GM10266 (cell line): ENCODE data around the gene BRAF.
"Not testable (repeated sequence)": the region's sequence is repeated elsewhere in the genome, so short reads cannot be mapped to it uniquely, and the experiment has no call there.

Experiments
- DNase-seq: peaks from one replicate; pipeline ENCODE4 v3.0.0; 2012; ENCODE audit errors: extremely low spot score
- TF ChIP-seq, protein P1 (sequence below): IDR thresholded peaks from 2 replicates; pipeline ENCODE4 v1.5.1; 2012; ENCODE audit warnings: mild to moderate bottlenecking, low read depth; ENCODE audit not compliant: control insufficient read depth, insufficient read depth; ENCODE audit errors: missing control alignments

BRAF gene

GRCh38 chr7:140810385-140810784 lies 114.3 kb downstream of the BRAF start:
- TF ChIP-seq, protein P1, sequence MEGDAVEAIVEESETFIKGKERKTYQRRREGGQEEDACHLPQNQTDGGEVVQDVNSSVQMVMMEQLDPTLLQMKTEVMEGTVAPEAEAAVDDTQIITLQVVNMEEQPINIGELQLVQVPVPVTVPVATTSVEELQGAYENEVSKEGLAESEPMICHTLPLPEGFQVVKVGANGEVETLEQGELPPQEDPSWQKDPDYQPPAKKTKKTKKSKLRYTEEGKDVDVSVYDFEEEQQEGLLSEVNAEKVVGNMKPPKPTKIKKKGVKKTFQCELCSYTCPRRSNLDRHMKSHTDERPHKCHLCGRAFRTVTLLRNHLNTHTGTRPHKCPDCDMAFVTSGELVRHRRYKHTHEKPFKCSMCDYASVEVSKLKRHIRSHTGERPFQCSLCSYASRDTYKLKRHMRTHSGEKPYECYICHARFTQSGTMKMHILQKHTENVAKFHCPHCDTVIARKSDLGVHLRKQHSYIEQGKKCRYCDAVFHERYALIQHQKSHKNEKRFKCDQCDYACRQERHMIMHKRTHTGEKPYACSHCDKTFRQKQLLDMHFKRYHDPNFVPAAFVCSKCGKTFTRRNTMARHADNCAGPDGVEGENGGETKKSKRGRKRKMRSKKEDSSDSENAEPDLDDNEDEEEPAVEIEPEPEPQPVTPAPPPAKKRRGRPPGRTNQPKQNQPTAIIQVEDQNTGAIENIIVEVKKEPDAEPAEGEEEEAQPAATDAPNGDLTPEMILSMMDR, result no peak
- DNase-seq, result no peak

- DNase-seq, result no peak
- TF ChIP-seq, protein P1, result no peak
Measured at GRCh38 chr7:140778975-140779374, 145.8 kb downstream of the BRAF start.

DNA sequence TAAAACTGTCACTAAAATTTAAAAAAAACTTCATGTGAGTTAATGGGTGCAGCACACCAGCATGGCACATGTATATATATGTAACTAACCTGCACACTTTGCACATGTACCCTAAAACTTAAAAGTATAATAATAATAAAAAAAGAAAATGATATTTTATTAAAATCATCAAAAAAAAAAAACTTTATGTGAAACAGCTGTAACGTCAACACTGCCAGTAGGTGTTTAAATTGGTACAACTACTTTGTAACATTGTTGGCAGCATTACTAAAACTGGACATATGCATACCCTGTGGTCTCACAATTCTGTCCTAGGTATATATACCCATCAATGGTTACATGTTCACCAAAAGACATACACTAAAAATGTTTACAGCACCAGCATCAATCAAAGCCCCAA lies 146.2 kb downstream of the BRAF start:
- TF ChIP-seq, protein P1, result no peak
- no peak for DNase-seq

DNA sequence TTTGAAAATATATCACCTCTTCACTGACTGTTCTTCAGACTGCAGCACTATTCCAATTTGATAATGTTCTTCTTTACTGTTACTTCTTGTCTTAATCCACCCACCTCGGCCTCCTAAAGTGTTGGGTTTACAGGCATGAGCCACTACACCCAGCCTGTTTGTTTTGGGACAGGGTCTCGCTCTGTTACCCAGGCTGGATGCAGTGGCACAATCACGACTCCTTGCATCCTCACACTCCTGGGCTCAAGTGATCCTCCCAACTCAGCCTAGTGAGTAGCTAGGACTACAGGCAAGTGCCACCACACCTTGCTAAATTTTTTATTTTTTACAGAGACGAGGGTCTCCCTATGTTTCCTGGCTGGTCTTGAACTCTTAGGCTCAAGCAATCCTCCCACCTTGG lies 150.4 kb downstream of the BRAF start:
- TF ChIP-seq, protein P1, result no peak
- no peak for DNase-seq

- TF ChIP-seq, protein P1, result no peak
- no peak for DNase-seq
Measured at GRCh38 chr7:140773104-140773503, 151.6 kb downstream of the BRAF start.

DNA sequence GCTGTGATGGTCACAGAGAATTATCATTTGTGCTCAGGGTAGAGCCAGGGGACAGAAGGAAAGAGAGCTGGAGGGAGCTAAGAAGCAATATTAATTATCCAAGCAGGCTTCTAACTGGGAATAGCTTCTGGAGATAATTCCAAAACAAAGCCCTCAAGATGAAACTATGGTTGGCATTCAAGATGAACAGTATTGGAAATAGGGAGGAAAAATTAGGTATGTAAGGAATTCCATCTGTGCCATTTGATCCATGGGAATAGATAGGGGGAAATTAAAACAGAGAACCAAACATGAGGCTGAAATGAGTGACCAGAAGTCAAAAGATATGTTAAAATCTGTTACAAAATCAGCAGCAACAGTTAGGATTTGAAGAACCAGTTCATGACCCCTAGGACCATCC lies 152.9 kb downstream of the BRAF start:
- TF ChIP-seq, protein P1, result no peak
- no peak for DNase-seq

DNA sequence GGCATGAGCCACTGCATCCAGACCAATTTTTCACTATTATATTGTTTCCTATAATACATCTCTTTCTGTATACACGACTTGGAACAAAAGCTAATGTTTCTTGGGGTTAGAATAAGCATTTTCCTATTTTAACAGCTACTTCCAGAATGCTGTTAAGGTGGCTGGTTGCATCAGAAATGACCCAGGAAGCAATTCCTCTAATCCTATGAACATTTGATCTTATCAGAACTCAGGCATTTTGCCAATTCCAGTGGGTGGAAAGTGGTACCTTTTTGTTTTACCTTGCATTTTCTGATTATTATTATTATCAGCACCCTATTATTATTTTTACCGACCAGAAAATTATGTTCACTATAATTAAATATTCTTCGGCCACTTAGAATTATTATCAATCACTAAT lies 154.9 kb downstream of the BRAF start:
- DNase-seq, result no peak
- TF ChIP-seq, protein P1, result no peak

- TF ChIP-seq, protein P1, result no peak
- DNase-seq, result no peak
Measured at GRCh38 chr7:140767418-140767817, 157.3 kb downstream of the BRAF start.

DNA sequence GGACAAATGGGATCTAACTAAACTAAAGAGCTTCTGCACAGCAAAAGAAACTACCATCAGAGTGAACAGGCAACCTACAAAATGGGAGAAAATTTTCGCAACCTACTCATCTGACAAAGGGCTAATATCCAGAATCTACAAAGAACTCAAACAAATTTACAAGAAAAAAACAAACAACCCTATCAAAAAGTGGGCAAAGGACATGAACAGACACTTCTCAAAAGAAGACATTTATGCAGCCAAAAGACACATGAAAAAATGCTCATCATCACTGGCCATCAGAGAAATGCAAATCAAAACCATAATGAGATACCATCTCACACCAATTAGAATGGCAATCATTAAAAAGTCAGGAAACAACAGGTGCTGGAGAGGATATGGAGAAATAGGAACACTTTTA lies 159.3 kb downstream of the BRAF start:
- DNase-seq, result not testable (repeated sequence)

DNA sequence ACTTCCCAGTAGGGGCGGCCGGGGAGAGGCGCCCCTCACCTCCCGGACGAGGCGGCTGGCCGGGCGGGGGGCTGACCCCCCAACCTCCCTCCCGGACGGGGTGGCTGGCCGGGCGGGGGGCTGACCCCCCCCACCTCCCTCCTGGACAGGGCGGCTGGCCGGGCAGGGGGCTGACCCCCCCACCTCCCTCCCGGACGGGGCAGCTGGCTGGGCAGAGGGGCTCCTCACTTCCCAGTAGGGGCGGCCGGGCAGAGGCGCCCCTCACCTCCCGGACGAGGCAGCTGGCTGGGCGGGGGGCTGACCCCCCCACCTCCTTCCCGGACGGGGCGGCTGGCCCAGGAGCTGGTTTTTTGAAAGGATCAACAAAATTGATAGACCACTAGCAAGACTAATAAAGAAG lies 161.6 kb downstream of the BRAF start:
- not testable (repeated sequence) for DNase-seq

DNA sequence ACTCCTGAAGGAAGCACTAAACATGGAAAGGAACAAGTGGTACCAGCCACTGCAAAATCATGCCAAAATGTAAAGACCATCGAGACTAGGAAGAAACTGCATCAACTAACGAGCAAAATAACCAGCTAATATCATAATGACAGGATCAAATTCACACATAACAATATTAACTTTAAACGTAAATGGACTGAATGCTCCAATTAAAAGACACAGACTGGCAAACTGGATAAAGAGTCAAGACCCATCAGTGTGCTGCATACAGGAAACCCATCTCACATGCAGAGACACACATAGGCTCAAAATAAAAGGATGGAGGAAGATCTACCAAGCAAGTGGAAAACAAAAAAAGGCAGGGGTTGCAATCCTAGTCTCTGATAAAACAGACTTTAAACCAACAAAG lies 163.4 kb downstream of the BRAF start:
- DNase-seq, result not testable (repeated sequence)
